Glutamatergic neuron (in vitro differentiated cells): ENCODE measurements around the gene KIF12. TPM values are rescaled to one million over a fixed set of nuclear protein-coding genes. Genes with fewer than 3 reads are reported as not detected.

Experiments
- DNase-seq: peaks from one replicate; pipeline ENCODE4 v3.0.0; 2022
- H3K27ac Mint-ChIP-seq: one replicate; pipeline ENCODE4 v1.8.0; 2020; ENCODE audit warnings: mild to moderate bottlenecking, mixed read lengths, inconsistent platforms; ENCODE audit not compliant: unreplicated experiment
- H3K27me3 Mint-ChIP-seq: one replicate; pipeline ENCODE4 v1.8.0; 2020; ENCODE audit warnings: mild to moderate bottlenecking, moderate library complexity, mixed read lengths, inconsistent platforms; ENCODE audit not compliant: unreplicated experiment
- H3K36me3 Mint-ChIP-seq: one replicate; pipeline ENCODE4 v1.8.0; 2020; ENCODE audit warnings: mild to moderate bottlenecking, mixed read lengths, inconsistent platforms; ENCODE audit not compliant: unreplicated experiment
- H3K4me1 Mint-ChIP-seq: one replicate; pipeline ENCODE4 v1.8.0; 2020; ENCODE audit warnings: mild to moderate bottlenecking, low read depth, mixed read lengths, inconsistent platforms; ENCODE audit not compliant: unreplicated experiment
- H3K4me3 Mint-ChIP-seq: one replicate; pipeline ENCODE4 v1.8.0; 2020; ENCODE audit warnings: mild to moderate bottlenecking, mixed read lengths, inconsistent platforms; ENCODE audit not compliant: unreplicated experiment
- H3K9me3 Mint-ChIP-seq: one replicate; pipeline ENCODE4 v1.8.0; 2020; ENCODE audit warnings: mild to moderate bottlenecking, moderate library complexity, mixed read lengths, inconsistent platforms; ENCODE audit not compliant: unreplicated experiment
- CTCF ChIP-seq: fragments of 200-600 bp; sonication (generic); IDR thresholded peaks from one replicate; pipeline ENCODE4 v1.5.0; 2021; ENCODE audit not compliant: partially characterized antibody, unreplicated experiment
- total RNA-seq: library from RNA; stranded (reverse); fragmentation: NEBNext Ultra II Directional; extraction: Animal tissue kit (Norgen Biotek cat#: 25700); gene quantifications from one replicate; pipeline ENCODE4 v1.2.1, GENCODE V29; 2021; ENCODE audit not compliant: unreplicated experiment

Gene KIF12
- total RNA-seq, 1 donor from 2014 or later = 0.93 TPM

GRCh38 chr9:114077162-114077837 lies 21.8 kb downstream of the KIF12 start:
- Mint-ChIP-seq H3K27ac (no peak overlapping the region), H3K9me3 (peaks cover 10% of the 10 kb centered on the region), H3K36me3 (peaks cover 6% of the 10 kb centered on the region), H3K4me3 (no peak overlapping the region), H3K27me3 (peaks cover 10% of the 10 kb centered on the region), H3K4me1 (no peaks in the 10 kb centered on the region)
- DNase-seq = no peak
- no peak for TF ChIP-seq CTCF

GRCh38 chr9:114076237-114077161 lies 22.6 kb downstream of the KIF12 start:
- Mint-ChIP-seq H3K36me3 (peaks cover 6% of the 10 kb centered on the region), H3K27me3 (peaks cover 10% of the 10 kb centered on the region), H3K27ac (no peak overlapping the region), H3K9me3 (peaks cover 10% of the 10 kb centered on the region), H3K4me3 (no peak overlapping the region), H3K4me1 (no peaks in the 10 kb centered on the region)
- no peak for TF ChIP-seq CTCF
- DNase-seq = no peak

GRCh38 chr9:114075602-114076001 lies 23.5 kb downstream of the KIF12 start:
- no peak for DNase-seq
- Mint-ChIP-seq H3K9me3 (peaks cover 10% of the 10 kb centered on the region), H3K27ac (no peak overlapping the region), H3K4me3 (no peak overlapping the region), H3K36me3 (peaks cover 6% of the 10 kb centered on the region), H3K4me1 (no peaks in the 10 kb centered on the region), H3K27me3 (peaks cover 8% of the 10 kb centered on the region)
- no peak for TF ChIP-seq CTCF

- no peak for DNase-seq
- TF ChIP-seq CTCF = no peak
- Mint-ChIP-seq H3K27me3 (peaks cover 5% of the 10 kb centered on the region), H3K9me3 (peaks cover 2% of the 10 kb centered on the region), H3K27ac (no peak overlapping the region), H3K4me3 (no peak overlapping the region), H3K36me3 (no peaks in the 10 kb centered on the region), H3K4me1 (no peaks in the 10 kb centered on the region)
Measured at GRCh38 chr9:114072184-114073140, 26.6 kb downstream of the KIF12 start.
